ENCODE results near the gene DLK2.
"Not testable (repeated sequence)": the region's sequence is repeated elsewhere in the genome, so short reads cannot be mapped to it uniquely, and the experiment has no call there.

DLK2 gene

GRCh38 chr6:43481591-43482236 is 26.4 kb upstream of the DLK2 start:
- DNase-seq (ENCODE audit: low spot score): no peak

- DNase-seq (ENCODE audit: low spot score): no peak
Observed at GRCh38 chr6:43481075-43481474, 25.7 kb upstream of the DLK2 start.

GRCh38 chr6:43478008-43478372 is 22.6 kb upstream of the DLK2 start:
- DNase-seq (ENCODE audit: low spot score): no peak

- DNase-seq (ENCODE audit: low spot score): peak; percentile 98
Observed at GRCh38 chr6:43477235-43478007, 22.1 kb upstream of the DLK2 start, which contains the start of gene TJAP1. Gene TJAP1 (plus strand): TSS chr6:43477570. CDS start chr6:43499002, 21,432 bp downstream.

GRCh38 chr6:43476746-43477145 is 21.4 kb upstream of the DLK2 start:
- DNase-seq (ENCODE audit: low spot score): no peak

GRCh38 chr6:43475516-43475915 is 20.2 kb upstream of the DLK2 start:
- no peak for DNase-seq (ENCODE audit: low spot score)

GRCh38 chr6:43472515-43472914 is 17.2 kb upstream of the DLK2 start:
- no peak for DNase-seq (ENCODE audit: low spot score)

GRCh38 chr6:43471399-43471798 is 16.1 kb upstream of the DLK2 start:
- DNase-seq (ENCODE audit: low spot score): no peak

- no peak for DNase-seq (ENCODE audit: low spot score)
Observed at GRCh38 chr6:43469947-43470346, 14.6 kb upstream of the DLK2 start.

- DNase-seq (ENCODE audit: low spot score): no peak
Observed at GRCh38 chr6:43468748-43469681, 13.7 kb upstream of the DLK2 start.

GRCh38 chr6:43468240-43468639 is 12.9 kb upstream of the DLK2 start:
- DNase-seq (ENCODE audit: low spot score): no peak

- no peak for DNase-seq (ENCODE audit: low spot score)
Observed at GRCh38 chr6:43467752-43468151, 12.4 kb upstream of the DLK2 start.

- DNase-seq (ENCODE audit: low spot score): not testable (repeated sequence)
Observed at GRCh38 chr6:43467265-43467664, 11.9 kb upstream of the DLK2 start.

GRCh38 chr6:43465948-43466347 is 10.6 kb upstream of the DLK2 start:
- DNase-seq (ENCODE audit: low spot score): no peak

GRCh38 chr6:43464337-43464736 is 9.0 kb upstream of the DLK2 start:
- no peak for DNase-seq (ENCODE audit: low spot score)

- no peak for DNase-seq (ENCODE audit: low spot score)
Observed at GRCh38 chr6:43461936-43462335, 6.6 kb upstream of the DLK2 start.

- DNase-seq (ENCODE audit: low spot score): no peak
Observed at GRCh38 chr6:43460032-43460431, 4.7 kb upstream of the DLK2 start.

- DNase-seq (ENCODE audit: low spot score): no peak
Observed at GRCh38 chr6:43459535-43459934, 4.2 kb upstream of the DLK2 start.

- DNase-seq (ENCODE audit: low spot score): not testable (repeated sequence)
Observed at GRCh38 chr6:43458154-43458553, 2.8 kb upstream of the DLK2 start.

GRCh38 chr6:43457643-43458042 is 2.3 kb upstream of the DLK2 start:
- no peak for DNase-seq (ENCODE audit: low spot score)

GRCh38 chr6:43454696-43455530 is 435 bp downstream of the DLK2 start:
- peak; percentile 94 for DNase-seq (ENCODE audit: low spot score)

GRCh38 chr6:43454290-43454695 is 1.1 kb downstream of the DLK2 start:
- no peak for DNase-seq (ENCODE audit: low spot score)
